GM12878 (cell line): ENCODE results near the gene PCED1B. TPM values are rescaled to one million over a fixed set of nuclear protein-coding genes. Genes with fewer than 3 reads are reported as not detected.

Experiments used
- ATAC-seq: fragments of 200-7000 bp; cut with Tn5 transposase; 3 replicates; pipeline ENCODE4 v1.9.1; 2020; ENCODE audit warnings: mild to moderate bottlenecking, moderate library complexity
- BruUV-seq: library from RNA; stranded (reverse); fragments of 400-500 nt; replicated peaks from 2 replicates; lab custom pipeline; 2021; lab: Mats Ljungman, UMichigan
- CTCF ChIA-PET: fragments of 300-600 bp; sonication (Branson Sonifier 250); formaldehyde crosslinking; extraction: SDS; loops from one replicate; lab custom pipeline; 2021; ENCODE audit warnings: inconsistent platforms; lab: Yijun Ruan, JAX
- POLR2A ChIA-PET: fragments of 350-600 bp; formaldehyde crosslinking; extraction: SDS; loops from one replicate; lab custom pipeline; 2021; ENCODE audit warnings: inconsistent platforms; lab: Charles Lee
- RAD21 ChIA-PET: fragments of 300-600 bp; sonication (Branson Sonifier 250); formaldehyde crosslinking; loops from one replicate; lab custom pipeline; 2023; ENCODE audit warnings: antibody characterized with exemption; ENCODE audit not compliant: unreplicated experiment; lab: Charles Lee
- SMC1A ChIA-PET: fragments of 300-600 bp; sonication (Branson Sonifier 250); formaldehyde crosslinking; loops from one replicate; lab custom pipeline; 2023; ENCODE audit not compliant: unreplicated experiment, uncharacterized antibody; lab: Charles Lee
- DNase-seq: peaks from one replicate; pipeline ENCODE4 v3.0.0-alpha.2; 2011; ENCODE audit warnings: low read depth, low spot score
- FAIRE-seq: peaks from 3 replicates; lab custom pipeline; 2011; peaks lifted over from hg19 to GRCh38; lab: Jason Lieb, UNC
- H2AFZ ChIP-seq: 2 replicates; pipeline ENCODE4 v1.6.0; 2011; ENCODE audit warnings: low read depth, low read length, control low read depth; ENCODE audit not compliant: control insufficient read depth
- H3K27ac ChIP-seq: 2 replicates; pipeline ENCODE4 v1.5.1; 2011; ENCODE audit warnings: control low read depth; ENCODE audit not compliant: control insufficient read depth, insufficient read depth
- H3K27me3 ChIP-seq, 2 experiments: replicated peaks in 1 of 2; 2 replicates each; pipeline versions ENCODE4 v1.6.0 to v1.6.1; 2011; ENCODE audit warnings: low read length in 1 of 2; ENCODE audit not compliant: control insufficient read depth in 2 of 2, insufficient read depth in 2 of 2
- H3K36me3 ChIP-seq, 2 experiments: 2 replicates each; pipeline ENCODE4 v1.5.1; 2011; ENCODE audit warnings: low read length in 1 of 2; ENCODE audit not compliant: control insufficient read depth in 2 of 2, insufficient read depth in 2 of 2
- H3K4me1 ChIP-seq: 2 replicates; pipeline ENCODE4 v1.6.1; 2011; ENCODE audit warnings: mild to moderate bottlenecking, low read length, moderate library complexity, mixed read lengths; ENCODE audit not compliant: control insufficient read depth, insufficient read depth
- H3K4me2 ChIP-seq: 2 replicates; pipeline ENCODE4 v1.6.0; 2011; ENCODE audit warnings: control low read depth; ENCODE audit not compliant: control insufficient read depth, insufficient read depth
- H3K4me3 ChIP-seq: fragments of 200-600 bp; sonication (generic); 2 replicates; pipeline ENCODE4 v1.5.1; 2016
- H3K79me2 ChIP-seq: 2 replicates; pipeline ENCODE4 v1.6.0; 2011; ENCODE audit warnings: low read length; ENCODE audit not compliant: control insufficient read depth, insufficient read depth
- H3K9ac ChIP-seq: 2 replicates; pipeline ENCODE4 v1.8.0; 2011; ENCODE audit warnings: low read length, control low read depth, mixed read lengths; ENCODE audit not compliant: control insufficient read depth, insufficient read depth
- H3K9me3 ChIP-seq: replicated peaks from 3 replicates; pipeline ENCODE4 v1.5.1; 2011; ENCODE audit warnings: mild to moderate bottlenecking, low read length; ENCODE audit not compliant: control insufficient read depth, insufficient read depth
- H4K20me1 ChIP-seq: 2 replicates; pipeline ENCODE4 v1.6.0; 2011; ENCODE audit not compliant: control insufficient read depth, insufficient read depth
- CEBPB ChIP-seq, 2 experiments: fragments of 150-350 bp in 1 of 2; IDR thresholded peaks; 2 replicates each; pipeline ENCODE4 v1.6.1; 2012 to 2014; ENCODE audit warnings: low read depth in 2 of 2, low read length in 2 of 2, borderline replicate concordance in 1 of 2, inconsistent platforms in 1 of 2
- CHD2 ChIP-seq: IDR thresholded peaks from 2 replicates; pipeline ENCODE4 v1.6.1; 2011; ENCODE audit warnings: low read depth, low read length, improper control_type of control experiment, borderline replicate concordance
- ETV6 ChIP-seq, 2 experiments: fragments of 450-650 bp in 1 of 2; IDR thresholded peaks in 1 of 2; conservative IDR thresholded peaks in 1 of 2; 2 replicates each; pipeline ENCODE4 v1.6.1; 2014; ENCODE audit warnings: antibody characterized with exemption in 1 of 2, borderline replicate concordance in 1 of 2, low read depth in 1 of 2, mild to moderate bottlenecking in 1 of 2, moderate library complexity in 1 of 2
- SP1 ChIP-seq: IDR thresholded peaks from one replicate; pipeline ENCODE4 v1.6.1; 2011; ENCODE audit warnings: low read depth, low read length
- WGBS: methylation state at CpG from one replicate; pipeline ENCODE4 v1.1.6; 2016; ENCODE audit warnings: low lambda C conversion rate; ENCODE audit not compliant: insufficient replicate concordance, insufficient coverage; ENCODE audit errors: missing lambda C conversion rate; 5-methylcytosine and 5-hydroxymethylcytosine counted together
- in situ Hi-C: fragments of 300-500 bp; cut with MboI; formaldehyde crosslinking; loops from 9 replicates; pipeline ENCODE4 v1.14.3; 2018; ENCODE audit warnings: mixed read lengths
- intact Hi-C: fragments of 100-400 bp; cut with micrococcal nuclease; formaldehyde crosslinking; loops from one replicate; pipeline ENCODE4 v1.14.2; 2022; ENCODE audit not compliant: unreplicated experiment
- polyA plus RNA-seq, 11 experiments: library from polyadenylated mRNA; depleted of rRNA in 4 of 11; unstranded in 6 of 11; stranded (reverse) in 5 of 11; fragments of >200 nt; fragmentation: Nextera tagmentation in 4 of 11; fragmentation: Illumina TruSeq in 1 of 11; extraction: Ambion mirVana in 4 of 11; extraction: Trizol in 1 of 11; gene quantifications; 1 replicate in 1 of 11; 2 replicates in 10 of 11; pipeline versions ENCODE4 v1.2.1 to v1.2.3, GENCODE V29; 2011 to 2016; ENCODE audit warnings: inconsistent platforms in 2 of 11, missing spikeins in 2 of 11, low read depth in 1 of 11
- total RNA-seq, 4 experiments: library from RNA; depleted of rRNA in 3 of 4; stranded (reverse); fragments of >200 nt in 3 of 4; fragmentation: Illumina TruSeq in 1 of 4; extraction: Trizol in 1 of 4; gene quantifications; 2 replicates each; pipeline versions ENCODE4 v1.2.1 to v1.2.3, GENCODE V29; 2013 to 2021
- TF ChIP-seq, protein P1 (sequence below): IDR thresholded peaks from 2 replicates; pipeline ENCODE4 v1.6.1; 2012; ENCODE audit warnings: low read depth, low read length, improper control_type of control experiment
- TF ChIP-seq, protein P2 (sequence below): fragments of 450-650 bp; IDR thresholded peaks from 2 replicates; pipeline ENCODE4 v1.6.1; 2018; ENCODE audit warnings: borderline replicate concordance, mild to moderate bottlenecking; ENCODE audit not compliant: partially characterized antibody
- TF ChIP-seq, protein P3 (sequence below): IDR thresholded peaks from 2 replicates; pipeline ENCODE4 v1.6.1; 2011; ENCODE audit warnings: low read depth, low read length, improper control_type of control experiment, borderline replicate concordance
- TF ChIP-seq, protein P4 (sequence below): fragments of 450-650 bp; IDR thresholded peaks from 2 replicates; pipeline ENCODE4 v1.6.1; 2017; ENCODE audit warnings: mild to moderate bottlenecking, low read depth, inconsistent platforms; ENCODE audit not compliant: poor library complexity, severe bottlenecking

PCED1B gene
- total and polyA plus RNA-seq, 10 of the 15 experiments (the other 5 are each of a cell fraction or from before 2014, with no cell fraction given) = 0.80 to 8.8 (median 3.0) TPM

- TF ChIP-seq, protein P1, sequence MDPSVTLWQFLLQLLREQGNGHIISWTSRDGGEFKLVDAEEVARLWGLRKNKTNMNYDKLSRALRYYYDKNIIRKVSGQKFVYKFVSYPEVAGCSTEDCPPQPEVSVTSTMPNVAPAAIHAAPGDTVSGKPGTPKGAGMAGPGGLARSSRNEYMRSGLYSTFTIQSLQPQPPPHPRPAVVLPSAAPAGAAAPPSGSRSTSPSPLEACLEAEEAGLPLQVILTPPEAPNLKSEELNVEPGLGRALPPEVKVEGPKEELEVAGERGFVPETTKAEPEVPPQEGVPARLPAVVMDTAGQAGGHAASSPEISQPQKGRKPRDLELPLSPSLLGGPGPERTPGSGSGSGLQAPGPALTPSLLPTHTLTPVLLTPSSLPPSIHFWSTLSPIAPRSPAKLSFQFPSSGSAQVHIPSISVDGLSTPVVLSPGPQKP = no peak
Observed at GRCh38 chr12:47033789-47034555, 45.4 kb upstream of the PCED1B start (continued).

DNA sequence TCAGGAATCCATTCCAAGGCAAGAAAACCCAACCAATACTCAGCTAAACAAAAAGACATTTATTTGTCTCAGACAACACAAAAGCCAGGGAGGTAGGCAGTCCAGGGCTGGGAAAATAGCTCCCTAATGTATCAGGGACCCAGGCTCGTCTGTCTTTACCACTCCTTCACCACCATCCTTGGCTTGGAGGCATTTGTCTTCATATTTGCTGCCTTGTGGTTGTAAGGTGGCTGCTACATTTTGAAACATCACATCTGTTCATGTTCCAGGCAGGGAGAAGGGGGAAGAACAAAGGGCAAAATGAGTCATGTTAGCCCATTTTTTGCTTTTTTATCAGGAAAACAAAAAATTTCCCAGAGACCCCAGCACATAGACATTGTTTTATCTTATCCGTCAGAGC lies 44.8 kb upstream of the PCED1B start:
- no peaks in the 10 kb centered on the region for H3K9me3 ChIP-seq
- H3K9ac ChIP-seq = no peak overlapping the region
- no TSS peak for BruUV-seq
- no peak overlapping the region for H2AFZ ChIP-seq
- no peak overlapping the region for H3K4me2 ChIP-seq
- H3K36me3 ChIP-seq = no peaks in the 10 kb centered on the region
- TF ChIP-seq ETV6 (conservative IDR thresholded peaks at IDR 0.05 in 1 of 2, IDR thresholded peaks at IDR 0.05 in 1 of 2; ENCODE audit: borderline replicate concordance in 1 of 2, low read depth in 1 of 2) (no peak), CEBPB (IDR thresholded peaks at IDR 0.05; ENCODE audit: borderline replicate concordance in 1 of 2, low read depth in 2 of 2, low read length in 2 of 2) (no peak), CHD2 (no peak), SP1 (no peak)
- TF ChIP-seq, protein P2, sequence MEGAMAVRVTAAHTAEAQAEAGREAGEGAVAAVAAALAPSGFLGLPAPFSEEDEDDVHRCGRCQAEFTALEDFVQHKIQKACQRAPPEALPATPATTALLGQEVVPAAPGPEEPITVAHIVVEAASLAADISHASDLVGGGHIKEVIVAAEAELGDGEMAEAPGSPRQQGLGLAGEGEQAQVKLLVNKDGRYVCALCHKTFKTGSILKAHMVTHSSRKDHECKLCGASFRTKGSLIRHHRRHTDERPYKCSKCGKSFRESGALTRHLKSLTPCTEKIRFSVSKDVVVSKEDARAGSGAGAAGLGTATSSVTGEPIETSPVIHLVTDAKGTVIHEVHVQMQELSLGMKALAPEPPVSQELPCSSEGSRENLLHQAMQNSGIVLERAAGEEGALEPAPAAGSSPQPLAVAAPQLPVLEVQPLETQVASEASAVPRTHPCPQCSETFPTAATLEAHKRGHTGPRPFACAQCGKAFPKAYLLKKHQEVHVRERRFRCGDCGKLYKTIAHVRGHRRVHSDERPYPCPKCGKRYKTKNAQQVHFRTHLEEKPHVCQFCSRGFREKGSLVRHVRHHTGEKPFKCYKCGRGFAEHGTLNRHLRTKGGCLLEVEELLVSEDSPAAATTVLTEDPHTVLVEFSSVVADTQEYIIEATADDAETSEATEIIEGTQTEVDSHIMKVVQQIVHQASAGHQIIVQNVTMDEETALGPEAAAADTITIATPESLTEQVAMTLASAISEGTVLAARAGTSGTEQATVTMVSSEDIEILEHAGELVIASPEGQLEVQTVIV = no peak
- TF ChIP-seq, protein P3, sequence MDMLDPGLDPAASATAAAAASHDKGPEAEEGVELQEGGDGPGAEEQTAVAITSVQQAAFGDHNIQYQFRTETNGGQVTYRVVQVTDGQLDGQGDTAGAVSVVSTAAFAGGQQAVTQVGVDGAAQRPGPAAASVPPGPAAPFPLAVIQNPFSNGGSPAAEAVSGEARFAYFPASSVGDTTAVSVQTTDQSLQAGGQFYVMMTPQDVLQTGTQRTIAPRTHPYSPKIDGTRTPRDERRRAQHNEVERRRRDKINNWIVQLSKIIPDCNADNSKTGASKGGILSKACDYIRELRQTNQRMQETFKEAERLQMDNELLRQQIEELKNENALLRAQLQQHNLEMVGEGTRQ = no peak
- TF ChIP-seq, protein P4, sequence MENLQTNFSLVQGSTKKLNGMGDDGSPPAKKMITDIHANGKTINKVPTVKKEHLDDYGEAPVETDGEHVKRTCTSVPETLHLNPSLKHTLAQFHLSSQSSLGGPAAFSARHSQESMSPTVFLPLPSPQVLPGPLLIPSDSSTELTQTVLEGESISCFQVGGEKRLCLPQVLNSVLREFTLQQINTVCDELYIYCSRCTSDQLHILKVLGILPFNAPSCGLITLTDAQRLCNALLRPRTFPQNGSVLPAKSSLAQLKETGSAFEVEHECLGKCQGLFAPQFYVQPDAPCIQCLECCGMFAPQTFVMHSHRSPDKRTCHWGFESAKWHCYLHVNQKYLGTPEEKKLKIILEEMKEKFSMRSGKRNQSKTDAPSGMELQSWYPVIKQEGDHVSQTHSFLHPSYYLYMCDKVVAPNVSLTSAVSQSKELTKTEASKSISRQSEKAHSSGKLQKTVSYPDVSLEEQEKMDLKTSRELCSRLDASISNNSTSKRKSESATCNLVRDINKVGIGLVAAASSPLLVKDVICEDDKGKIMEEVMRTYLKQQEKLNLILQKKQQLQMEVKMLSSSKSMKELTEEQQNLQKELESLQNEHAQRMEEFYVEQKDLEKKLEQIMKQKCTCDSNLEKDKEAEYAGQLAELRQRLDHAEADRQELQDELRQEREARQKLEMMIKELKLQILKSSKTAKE = no peak
- no peaks in the 10 kb centered on the region for H3K79me2 ChIP-seq
- no peak for DNase-seq
- no peak overlapping the region for H3K4me3 ChIP-seq
- intact Hi-C loops (loop anchor here (10.0 kb wide), 2 partner anchors 620 to 740 kb away; partner anchors contain the start of gene SLC48A1), in situ Hi-C loops (loop anchor here (5.0 to 10.0 kb wide), 2 partner anchors 273 to 650 kb away; no protein-coding TSS in a partner anchor)
- no peak overlapping the region for H3K27ac ChIP-seq
- H4K20me1 ChIP-seq = no peaks in the 10 kb centered on the region
- ChIA-PET RAD21 (interaction anchor here (3.9 kb wide), 1 partner anchor 272 kb away, joined by 31 read pairs; no protein-coding TSS in a partner anchor), SMC1A (interaction anchor here (1.1 to 4.2 kb wide), 3 partner anchors 19 to 376 kb away, joined by 3 to 31 read pairs (median 3); no protein-coding TSS in a partner anchor), CTCF (interaction anchor here (0.5 to 5.0 kb wide), 7 partner anchors 36 to 363 kb away, joined by 3 to 56 read pairs (median 8); no protein-coding TSS in a partner anchor), POLR2A (no interaction called here)
- FAIRE-seq = no peak
- ATAC-seq = no peak
- WGBS = 31% methylated on average over 2 of the region's 2 CpGs
- no peaks in the 10 kb centered on the region for H3K27me3 ChIP-seq
- no peaks in the 10 kb centered on the region for H3K4me1 ChIP-seq
